CD1c-positive myeloid dendritic cell (primary cell): Measurements from ENCODE around the gene B4GALNT3.

Experiments
- DNase-seq: peaks from one replicate; pipeline ENCODE4 v3.0.0-alpha.2; 2016; ENCODE audit errors: extremely low spot score

Gene B4GALNT3

DNA sequence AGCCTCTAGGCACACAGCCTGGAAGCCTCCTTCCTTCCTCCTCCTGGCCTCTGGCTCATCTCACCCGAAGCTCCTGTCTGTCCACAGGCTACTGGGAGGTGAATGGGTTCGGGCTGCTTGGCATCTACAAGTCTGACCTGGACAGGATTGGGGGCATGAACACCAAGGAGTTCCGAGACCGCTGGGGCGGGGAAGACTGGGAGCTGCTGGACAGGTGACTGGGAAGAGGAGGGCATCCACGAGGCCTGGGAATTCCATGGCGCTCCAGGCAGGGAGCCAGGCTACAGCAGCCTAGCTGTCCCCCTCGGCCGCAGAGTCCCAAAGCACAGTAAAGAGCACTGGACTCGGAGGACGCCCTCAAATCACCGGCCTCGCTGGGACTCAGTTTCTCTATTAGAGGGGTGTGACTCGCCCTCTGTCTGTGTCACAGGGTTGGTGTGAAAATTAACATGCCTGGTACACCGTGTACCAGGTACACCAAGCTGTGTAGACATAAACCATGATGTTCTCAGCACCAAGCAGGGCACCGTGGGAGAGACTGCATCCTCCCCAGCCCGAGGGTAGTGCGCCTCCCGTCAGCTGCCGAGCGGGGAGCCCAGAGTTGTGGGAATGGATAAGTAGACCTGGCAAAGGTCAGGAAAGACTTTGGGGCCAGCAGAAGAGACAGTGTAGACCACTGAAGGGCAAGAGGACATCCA is 99.6 kb downstream of the B4GALNT3 start:
- no peak for DNase-seq

- peak; percentile 67 for DNase-seq
Measured at GRCh38 chr12:559906-560455, 100.2 kb downstream of the B4GALNT3 start.

DNA sequence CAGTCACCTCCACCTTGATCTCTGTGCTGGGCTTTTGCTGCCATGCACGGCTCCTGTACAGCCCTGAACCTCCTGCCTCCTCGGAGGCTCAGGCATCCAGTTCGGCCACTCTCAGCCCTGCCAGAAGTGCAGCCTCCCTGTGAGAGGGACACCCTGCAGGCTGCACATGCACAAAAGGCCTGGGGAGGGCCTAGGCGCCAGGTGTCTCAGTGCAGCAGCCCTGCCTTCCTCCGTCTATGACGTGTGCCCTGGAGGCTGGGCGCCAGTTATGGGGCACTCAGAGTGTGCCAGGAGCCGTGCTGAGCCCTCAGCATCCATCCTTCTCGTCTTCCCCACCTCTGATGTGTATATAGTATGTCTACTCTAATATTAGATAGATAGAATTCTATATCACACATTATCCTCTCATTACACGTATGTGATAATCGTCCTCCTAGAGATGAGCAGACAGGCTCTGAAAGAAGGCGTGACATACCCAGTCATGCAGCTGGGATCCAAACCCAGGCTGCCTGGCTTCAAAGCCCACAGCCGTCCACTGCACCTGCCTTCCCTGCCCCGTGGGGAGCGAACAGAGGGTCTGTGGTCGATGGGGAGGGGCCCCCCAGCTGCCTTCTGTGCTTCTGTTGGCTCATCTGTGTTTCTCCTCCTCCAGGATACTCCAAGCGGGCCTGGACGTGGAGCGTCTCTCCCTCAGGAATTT is 101.1 kb downstream of the B4GALNT3 start:
- no peak for DNase-seq

DNA sequence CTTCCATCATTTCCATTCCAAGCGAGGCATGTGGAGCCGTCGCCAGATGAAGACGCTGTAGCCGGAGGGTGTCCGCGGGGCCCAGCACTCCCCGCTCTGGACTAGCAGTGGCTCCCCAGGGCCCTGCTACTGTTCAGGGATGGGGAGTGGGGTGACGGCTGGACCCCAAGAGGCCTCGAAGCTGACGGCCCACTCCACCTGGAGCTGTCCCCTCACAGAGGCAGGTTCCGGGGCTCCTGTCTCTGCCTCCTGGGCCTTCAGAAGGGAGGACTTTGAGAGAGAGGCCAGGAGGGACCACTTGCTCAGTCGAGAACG is 101.6 kb downstream of the B4GALNT3 start:
- no peak for DNase-seq

DNA sequence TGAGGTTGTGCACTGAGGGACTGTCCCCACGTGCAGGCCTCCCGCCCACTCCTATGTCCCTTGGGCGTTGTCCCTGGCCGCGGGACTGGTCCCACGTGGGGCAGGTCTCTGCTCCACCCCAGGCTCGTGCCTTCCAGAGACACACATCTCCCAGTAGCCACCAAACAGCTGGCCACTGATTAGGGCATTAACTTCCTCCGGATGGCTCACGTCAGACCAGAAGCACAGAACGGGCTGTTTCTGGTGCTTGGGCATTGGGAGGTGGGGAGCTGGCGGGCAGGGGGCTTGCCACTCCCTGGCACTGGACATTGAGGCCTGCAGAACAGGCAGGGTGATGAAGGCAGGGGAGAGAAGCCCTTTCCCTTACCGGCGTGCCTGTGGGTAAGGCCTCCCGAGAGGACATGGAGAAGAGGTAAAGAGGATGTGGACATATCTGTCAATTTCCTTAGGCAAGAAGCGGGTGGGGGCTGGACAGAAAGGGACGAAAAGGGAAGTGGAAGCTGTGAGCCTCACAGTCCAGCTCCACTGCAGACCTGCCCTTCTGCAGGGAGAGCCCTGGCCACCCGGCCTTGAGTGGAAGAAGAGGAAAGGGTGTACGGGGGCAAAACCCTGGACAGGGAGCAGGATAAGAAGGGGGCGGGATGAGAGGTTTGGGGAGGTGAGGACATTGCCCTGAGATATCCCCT is 102.3 kb downstream of the B4GALNT3 start:
- DNase-seq = peak; percentile 92

DNA sequence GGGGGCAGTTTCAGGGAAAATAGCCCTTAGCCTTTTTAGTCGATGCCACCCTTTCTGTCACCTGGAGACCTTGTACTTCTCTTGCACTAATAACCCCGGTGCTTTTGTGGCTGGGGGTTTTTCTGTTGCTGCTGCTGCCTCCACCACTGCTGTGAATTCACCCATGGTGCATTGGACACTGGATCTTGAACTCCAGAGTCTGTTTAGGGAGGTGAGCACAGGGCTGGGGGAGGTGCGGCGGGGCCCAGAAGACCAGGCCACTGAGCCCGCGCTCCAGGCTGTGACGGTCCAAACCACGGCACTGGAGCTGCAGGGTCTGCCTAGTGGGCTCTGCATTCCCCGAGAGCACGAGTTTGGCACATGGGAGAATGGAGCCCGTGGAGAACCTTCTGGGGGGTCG is 102.9 kb downstream of the B4GALNT3 start:
- DNase-seq = no peak

DNA sequence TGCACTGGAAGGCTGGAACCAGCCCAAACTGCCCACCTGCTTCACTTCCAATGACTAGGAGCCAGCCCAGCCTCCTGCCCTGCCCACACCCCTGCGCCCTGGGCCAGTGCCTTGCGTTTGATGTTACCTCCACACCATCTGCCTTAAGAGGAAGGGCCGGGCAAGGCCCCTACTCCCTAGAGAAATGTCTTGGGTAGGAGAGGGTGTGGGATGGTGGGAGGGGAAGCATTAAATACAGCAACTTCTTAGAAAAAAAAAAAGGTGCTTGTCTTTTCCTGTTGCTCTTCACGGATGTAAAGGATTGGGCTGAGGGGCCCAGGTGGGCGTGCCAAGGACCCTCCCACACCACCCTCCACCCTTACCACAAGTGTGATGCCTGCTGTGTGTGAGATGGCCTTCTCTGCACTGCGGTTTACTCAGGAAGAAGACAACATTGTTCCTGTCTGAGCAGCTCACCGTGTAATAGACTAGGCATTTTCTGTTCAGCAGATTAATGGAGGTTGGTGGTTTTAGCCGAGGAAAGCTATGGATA is 103.6 kb downstream of the B4GALNT3 start:
- DNase-seq = peak; percentile 43

DNA sequence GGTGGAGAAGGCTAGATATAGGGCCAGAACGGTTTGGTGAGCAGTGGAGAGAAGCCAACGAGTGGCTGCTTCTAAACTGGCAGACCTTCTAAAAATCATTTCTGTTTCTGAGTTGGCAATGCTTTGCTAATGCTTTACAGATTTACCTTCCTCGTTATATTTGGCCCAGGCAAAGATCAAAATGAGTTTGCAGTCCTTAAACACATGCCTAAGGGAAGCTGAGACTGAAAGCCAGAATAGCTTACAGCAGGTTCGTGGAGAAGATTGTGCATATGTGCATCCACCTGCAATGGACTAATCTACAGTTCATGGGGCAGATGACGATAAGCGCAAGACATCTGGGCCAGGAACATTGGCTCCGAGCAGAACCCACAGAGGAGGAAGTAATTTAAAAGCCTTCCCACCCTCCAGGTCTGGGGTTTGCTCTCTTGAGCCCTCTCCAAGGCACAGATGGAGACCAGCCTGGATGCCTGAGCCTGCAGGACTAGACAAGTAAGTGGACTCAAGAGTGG is 104.1 kb downstream of the B4GALNT3 start:
- peak; percentile 21 for DNase-seq

- DNase-seq = no peak
Measured at GRCh38 chr12:565161-565560, 105.4 kb downstream of the B4GALNT3 start.

- DNase-seq = no peak
Measured at GRCh38 chr12:565589-566105, 105.9 kb downstream of the B4GALNT3 start.

- DNase-seq = no peak
Measured at GRCh38 chr12:568486-568885, 108.7 kb downstream of the B4GALNT3 start.

- DNase-seq = no peak
Measured at GRCh38 chr12:569091-569676, 109.4 kb downstream of the B4GALNT3 start.

DNA sequence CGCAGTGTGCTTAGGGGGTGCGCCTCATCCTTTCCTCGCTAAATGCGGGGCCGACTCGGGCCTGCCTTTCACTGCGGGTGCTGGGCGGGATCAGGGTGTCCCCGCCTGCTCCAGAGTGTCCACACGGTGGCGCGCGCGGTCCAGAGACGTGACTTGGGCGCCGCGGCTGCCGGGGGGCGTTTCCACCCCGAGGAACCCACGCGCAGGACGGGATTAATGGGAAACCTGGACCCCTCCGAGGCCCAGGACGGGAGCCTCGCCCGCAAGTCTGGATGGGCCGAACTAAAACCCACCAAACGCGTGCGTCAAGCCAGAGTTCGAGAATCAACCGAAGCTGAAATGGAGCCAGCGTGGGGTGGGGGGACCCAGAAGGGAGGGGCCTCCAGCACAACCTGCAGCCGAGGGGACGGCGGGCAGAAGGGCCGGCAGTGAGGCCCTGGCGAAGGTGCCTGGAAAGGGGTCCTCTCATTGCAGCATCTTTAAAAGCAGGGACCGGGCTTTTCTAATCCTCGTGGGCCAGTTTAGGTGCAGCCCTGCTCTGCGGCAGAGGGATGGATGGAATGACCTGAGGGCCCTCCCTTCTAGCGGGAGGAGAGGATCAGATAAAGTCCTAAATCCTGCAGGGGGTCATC is 110.2 kb downstream of the B4GALNT3 start:
- peak; percentile 87 for DNase-seq

- no peak for DNase-seq
Measured at GRCh38 chr12:570435-570920, 110.7 kb downstream of the B4GALNT3 start.

GRCh38 chr12:570921-571794 is 111.4 kb downstream of the B4GALNT3 start:
- no peak for DNase-seq

- DNase-seq = peak; percentile 10
Measured at GRCh38 chr12:571795-572531, 112.2 kb downstream of the B4GALNT3 start.

- DNase-seq = no peak
Measured at GRCh38 chr12:572532-572899, 112.8 kb downstream of the B4GALNT3 start.

GRCh38 chr12:573232-573631 is 113.5 kb downstream of the B4GALNT3 start:
- no peak for DNase-seq

- DNase-seq = no peak
Measured at GRCh38 chr12:574475-575128, 114.9 kb downstream of the B4GALNT3 start.
